ENCODE measurements around the gene MRGPRG.

Gene MRGPRG

DNA sequence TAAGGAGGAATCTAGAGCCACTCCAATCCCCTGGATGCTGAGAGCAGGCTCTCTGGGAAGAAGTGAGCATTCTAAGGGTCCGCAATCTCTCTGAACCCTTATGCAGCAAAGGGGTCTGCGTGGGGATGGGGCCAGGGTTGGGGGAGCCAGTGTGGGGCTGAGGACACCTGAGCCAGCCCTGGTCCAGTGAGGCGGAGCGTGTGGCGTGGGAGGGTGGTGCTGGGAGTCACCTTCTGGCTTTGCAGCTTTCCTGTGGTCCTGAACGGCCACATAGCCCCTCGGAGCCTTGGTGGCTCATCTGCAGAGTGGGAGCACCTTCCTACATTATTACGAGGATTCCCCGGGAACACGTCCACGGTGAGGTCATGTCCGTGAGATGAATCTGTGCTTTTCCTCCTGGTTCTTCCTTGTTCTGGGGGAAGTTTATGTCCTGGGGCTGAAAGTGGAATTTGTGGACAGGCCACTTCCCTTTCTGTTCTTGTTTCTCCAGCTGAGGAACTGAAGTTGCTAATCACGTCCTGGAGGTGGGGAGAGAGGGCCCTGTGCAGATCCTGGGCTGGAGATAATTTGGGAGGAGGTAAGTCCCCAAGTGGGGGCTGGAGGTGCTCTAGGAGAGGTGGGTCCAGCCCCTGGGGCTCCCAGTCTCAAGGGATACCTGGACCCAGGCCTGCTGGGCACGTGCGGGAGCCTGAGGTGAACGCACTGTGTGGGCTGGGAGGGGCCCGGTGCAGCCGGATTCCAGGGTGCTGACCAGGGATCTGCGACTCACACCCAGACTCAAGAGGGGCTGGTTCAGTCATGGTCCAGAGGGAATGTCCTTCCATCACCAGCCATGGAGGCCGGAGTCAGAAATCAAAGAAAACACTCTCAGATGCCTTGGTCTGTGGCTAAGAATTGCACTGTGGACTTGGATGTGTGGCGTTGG, 7.5 kb upstream of the MRGPRG start:
- DNase-seq (ENCODE audit: low spot score) = peak; percentile 56

DNA sequence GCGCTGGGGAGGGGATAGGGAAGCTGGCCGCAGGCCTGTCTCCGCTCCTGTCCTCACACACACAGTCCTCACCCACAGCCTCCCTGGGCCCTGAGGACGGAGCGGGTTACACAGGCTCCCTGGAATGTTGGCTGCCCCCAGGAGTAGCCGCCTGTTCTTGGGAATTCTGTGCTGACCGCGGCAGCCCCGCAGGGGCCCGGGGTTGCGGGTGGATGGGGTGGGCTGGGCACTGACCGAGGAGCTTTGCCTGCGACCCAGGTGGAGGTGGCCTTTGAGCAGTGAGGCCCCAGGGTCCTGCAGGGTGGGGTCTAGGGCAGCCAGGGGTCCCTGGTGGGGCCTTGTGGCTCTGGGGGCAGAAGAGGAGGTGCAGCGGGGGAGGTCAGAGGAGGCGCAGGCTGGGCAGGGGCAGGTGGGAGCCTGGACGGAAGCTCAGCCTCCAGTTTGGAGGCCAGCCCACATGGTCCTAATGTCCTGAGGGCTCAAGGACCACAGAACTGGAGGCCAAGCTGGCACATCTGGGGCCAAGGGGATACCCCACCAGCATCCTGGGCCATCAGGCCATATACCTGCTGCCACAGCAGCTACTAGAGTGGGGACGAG, 6.6 kb upstream of the MRGPRG start:
- DNase-seq (ENCODE audit: low spot score) = peak; percentile 43

DNA sequence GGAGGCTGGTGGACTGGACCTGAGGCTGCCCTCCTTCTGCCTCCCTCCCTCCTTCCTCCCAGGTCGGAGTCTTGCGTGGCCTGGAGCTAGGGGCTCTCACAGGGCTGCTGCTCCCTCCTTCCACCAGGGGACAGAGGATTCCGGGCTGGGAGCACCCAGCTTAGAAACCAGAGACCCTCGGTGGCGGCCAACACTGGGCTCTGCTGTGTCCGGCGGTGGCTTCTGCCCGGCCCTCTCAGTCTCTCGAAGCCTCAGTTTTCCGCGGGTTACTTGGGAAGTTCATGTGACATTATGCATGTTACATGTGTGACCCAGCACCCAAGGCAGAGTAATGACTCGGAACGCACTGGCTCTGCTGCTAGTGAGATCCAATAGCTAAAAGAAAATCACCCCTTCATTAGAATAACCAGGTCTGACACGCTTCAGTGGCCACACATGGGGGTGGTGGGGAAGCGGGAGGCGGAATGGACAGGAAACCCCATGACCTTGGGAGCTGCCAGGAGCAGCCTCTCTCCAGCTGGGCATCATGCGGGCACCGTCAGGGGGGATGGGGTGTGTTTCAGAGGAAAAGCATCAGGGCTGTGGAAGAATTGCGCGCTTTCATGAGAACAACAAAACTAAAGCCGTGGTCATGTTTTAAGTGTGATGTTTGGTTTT, 5.9 kb upstream of the MRGPRG start:
- DNase-seq (ENCODE audit: low spot score) = peak; percentile 47

DNA sequence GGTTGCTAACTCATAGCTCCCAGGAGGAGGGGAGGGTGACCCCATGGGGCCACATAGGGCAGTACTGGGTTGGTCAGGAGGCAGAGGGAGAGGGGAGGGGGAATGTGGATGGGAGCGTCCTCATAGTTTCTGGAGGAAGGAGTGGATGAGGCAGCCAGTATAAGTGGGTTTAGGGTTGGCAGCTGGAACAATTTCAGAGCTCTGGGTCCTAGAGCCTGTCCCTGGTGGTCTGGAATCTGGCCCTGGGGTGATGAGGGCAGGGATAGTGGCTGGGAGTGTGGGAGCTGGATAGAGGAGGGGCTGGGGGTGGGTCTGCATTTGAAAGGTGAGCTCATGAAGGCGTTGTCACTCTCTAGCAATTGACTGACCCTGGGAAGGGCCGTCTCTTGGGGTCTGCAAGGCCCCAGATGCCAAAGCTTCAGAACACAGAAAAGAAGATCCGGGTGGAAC, 5.3 kb upstream of the MRGPRG start:
- DNase-seq (ENCODE audit: low spot score) = no peak

DNA sequence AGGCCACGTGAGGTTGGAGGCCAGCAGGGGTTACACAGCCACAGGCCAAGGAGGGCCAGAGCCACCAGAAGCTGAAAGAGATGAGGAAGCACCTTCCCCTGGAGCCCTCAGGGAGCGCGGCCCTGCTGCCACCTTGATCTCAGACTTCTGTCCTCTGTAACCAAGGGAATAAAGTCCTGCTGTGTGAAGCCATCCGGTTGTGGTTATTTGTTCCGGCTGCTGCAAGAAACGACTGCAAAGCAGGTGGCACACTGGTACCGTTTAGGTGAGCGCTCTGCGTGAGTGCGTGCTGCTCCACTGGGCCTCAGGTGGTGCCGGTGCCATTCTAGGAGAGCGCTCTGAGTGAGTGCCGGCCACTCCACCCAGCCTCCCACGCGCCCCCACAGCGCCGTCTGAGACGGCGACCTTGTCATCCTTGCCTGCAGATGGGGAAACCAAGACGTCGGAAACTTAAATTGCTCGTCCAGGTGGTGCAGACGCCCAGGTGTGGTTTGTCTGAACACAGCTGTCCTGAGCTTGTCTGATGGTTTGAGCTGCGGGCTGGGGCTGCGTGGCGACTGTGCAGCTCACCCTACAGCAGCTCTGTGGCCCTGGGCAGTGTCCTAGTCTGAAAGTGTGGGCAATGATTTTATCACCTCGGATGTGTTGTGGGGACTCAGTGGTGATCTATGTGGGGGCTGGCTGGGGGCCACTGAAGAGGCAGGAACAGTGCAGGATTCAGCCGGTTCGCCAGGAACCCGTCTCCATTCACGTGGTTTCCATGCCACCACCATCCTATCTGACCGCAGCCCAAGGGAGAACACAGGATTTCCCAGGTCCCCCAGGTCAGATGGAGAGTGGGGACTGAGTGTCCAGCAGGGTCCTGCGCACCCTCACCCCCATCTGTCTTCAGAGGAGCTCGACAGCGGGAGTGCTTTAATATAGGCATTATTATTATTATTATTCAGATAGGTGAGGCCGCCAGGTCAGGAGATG, 4.6 kb upstream of the MRGPRG start:
- DNase-seq (ENCODE audit: low spot score) = no peak

DNA sequence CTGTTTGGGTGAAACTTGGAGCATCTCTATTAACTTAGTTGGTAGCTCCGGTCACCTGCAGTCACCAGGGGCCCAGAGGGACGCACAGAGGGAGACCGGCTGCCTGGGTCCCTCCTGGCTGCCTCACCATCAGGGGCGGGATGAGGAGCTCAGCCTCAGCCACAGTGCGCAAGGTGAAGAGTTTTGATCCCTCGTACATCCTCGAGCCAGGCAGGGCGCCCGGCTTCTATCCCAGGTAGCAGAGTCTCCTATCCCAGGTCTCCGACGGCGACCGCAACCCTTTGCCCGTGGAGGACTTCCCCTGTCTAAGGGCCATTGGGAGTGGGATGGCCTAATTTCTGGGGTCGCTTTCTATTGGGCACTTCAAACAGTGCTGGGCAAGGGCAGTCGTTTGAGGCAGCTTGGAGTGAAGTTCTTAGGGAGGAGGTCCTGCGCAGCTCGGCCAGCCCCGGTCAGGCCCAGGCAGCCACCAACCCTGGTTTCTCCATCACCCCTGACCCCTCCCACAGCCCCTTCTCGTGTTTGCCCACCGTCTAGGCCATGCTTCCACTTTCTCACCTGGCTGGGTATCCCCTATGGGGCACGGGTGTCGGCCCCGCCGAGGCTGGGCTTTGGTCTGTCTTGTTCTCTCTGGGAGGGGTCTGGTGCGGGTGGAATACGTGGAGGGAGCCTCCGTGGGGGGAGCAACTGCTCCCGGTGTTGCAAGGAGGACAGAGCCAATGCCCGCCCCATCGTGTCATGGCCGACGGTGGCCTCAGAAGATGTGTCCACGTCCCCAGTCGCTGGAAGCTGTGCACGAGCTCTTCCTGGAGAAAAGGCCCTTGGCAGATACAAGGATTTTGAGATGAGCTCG, 3.6 kb upstream of the MRGPRG start:
- no peak for DNase-seq (ENCODE audit: low spot score)

DNA sequence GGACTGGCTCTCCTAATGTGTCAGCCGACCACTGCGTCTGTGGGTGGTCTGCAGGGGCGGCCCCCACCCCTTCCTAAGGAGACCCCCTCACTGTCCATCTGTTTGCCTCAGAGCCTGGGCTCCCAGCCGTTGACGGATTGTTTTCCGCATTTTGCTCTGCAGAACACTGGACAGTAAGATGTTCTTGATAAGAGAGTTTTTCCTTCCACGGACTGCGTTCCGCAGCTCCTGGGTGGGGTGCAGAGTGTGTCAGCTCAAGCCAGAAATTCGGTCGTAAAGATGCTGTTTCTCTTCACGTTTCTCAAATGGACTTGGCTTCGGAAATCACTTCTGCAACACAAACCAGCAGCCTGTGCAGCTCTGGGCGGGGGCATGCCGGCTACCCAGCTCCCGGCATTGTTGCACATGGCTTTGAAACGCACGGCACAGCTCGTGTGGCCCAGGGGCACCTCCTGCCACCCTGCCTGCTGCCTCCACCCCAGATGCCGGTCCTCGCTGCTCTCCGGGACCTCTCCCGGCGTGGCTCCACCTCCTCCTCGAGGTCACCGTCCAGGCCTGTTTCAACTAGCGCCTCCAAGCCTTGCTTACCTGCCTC, 2.9 kb upstream of the MRGPRG start:
- no peak for DNase-seq (ENCODE audit: low spot score)

DNA sequence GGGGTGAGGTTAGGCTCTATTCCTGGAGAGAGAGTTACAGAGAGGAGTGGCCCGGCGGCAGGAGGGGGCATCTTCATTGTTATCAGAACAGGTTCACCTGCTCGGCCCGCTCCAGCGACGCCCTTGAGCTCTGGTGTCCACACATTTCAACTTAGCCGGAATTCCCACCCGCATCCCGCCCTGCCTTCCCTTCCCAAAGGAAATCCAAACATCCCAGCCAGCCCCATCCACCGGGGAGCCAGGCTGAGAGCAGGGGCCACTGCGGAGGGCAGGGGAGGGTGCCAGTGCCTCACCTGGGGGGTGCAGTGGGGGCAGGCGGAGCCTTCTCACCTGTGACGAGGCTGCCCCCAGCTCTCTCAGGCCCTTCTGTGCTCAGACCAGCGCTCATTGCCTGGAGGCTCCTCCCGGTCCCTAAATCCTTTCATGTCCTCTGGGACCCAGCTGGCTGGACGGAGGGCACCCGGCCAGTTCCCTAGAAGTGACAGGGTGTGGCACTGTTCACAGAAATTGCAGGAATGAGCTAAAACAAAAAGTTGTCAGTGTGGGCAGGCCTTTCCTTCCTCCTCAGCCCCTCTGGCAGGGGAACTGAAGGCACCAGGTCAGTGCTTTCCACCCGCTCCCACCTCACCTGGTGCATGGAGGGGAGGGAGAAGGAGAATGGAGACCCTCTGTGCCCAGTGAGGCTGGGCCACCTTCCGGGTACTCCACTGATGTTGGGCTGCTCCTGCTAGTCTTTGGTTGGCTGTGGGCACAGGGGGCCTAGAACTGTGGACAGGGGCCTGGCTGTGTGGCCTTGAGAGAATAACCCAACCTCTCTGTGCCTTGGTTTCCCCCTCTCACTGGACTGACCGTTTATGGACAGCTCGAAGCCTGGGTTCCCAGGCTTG, 2.2 kb upstream of the MRGPRG start:
- DNase-seq (ENCODE audit: low spot score) = no peak

DNA sequence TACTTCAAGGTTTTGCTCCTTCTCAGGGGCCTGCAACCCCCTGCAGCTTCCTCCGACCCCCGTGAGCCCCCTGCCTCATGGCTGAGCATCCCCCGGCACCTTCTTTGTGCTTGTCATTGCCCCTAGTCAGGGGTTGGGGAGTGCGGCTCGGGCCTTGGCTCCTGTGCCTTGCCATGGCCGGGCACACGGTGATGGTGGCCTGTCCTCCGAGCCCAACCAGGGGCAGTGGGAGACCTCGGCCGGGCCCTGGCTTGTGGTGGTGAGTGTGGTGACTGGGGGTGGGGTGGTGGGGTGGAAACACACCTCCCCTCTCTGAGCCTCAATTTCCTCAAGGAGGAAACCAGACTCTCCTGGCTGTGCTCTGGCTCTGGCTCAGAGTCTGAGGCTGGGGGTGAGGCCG, 1.5 kb upstream of the MRGPRG start:
- no peak for DNase-seq (ENCODE audit: low spot score)

DNA sequence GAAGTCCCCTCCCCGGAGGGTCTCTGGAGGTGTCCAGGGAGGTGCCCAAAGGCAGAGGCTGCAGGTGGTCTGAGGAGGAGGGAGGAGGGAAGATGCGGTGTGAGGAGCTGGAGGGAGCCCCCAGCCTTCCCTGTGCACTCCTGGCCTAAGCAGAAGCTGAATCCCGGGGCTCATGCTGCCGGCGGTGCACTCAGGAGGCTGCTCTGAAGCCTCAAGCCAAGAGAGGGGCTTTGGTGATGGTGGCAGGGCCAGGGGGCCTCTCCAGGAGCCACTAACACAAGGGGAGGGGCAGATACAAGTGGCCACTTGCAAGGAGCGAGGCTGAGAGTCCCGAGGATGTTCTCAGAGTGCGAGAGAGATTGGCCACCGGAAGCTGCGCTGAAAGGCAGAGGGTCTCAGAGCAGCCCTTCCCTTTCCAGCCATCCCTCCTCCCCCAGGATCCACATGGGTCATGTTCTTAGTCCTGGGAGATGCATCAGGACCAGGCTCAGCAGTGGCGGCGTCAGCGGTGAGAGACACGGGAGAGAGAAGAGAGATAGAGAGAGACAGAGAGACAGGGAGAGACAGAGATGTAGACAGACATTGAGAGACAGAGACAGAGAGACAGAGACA, 774 bp upstream of the MRGPRG start:
- DNase-seq (ENCODE audit: low spot score) = no peak

DNA sequence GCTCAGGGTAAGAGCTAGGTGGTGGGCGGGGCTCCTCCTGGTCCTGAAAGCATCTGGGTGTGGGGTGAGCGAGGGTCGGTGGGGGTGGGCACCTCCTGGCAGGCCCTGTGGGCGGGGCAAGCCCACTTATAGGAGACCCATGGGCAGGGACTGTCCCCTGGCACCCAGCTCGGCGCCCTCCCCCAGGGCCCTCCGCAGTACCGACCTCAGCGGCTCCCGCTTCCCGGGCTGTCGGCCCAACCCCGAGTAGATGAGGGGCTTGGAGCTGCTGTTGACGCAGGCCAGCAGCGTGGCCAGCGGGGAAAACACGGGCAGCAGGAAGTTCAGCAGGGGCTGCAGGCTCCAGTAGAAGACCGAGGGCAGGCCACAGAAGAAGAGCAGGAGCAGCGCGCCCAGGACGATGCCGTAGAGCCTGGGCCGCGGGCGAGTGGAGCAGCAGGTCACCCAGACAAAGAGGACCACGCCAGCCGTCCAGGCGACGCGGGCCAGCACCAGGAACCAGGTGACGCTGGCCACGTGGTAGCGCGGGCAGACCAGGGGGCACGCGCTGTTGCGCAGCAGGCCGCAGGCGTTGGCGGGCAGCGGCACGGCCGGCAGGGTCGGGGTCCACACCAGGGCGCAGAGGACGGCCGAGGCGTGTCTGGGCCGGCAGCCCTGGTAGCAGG, 663 bp downstream of the MRGPRG start:
- no peak for DNase-seq (ENCODE audit: low spot score)

DNA sequence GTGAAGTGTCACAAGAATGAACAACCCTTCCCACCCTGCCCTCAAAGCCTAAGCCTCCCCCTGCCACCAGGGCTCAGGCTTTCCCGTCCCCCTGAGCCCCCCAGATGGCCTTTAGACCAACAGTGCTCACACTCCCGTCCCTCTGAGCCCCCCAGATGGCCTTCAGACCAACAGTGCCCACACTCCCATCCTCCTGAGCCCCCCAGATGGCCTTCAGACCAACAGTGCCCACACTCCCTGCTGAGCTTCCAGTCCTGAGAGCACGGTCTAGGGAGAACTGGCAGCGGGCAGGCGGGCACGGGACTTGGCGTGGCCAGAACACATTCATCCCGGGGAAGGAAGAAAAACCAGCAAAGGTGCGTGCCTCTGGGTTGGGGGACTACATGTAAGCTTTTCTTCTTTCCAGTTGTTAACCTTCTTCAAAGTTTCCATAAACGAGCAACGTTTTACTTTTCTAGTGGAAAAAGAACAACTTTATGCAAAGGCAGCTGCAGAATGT, 2.5 kb downstream of the MRGPRG start:
- DNase-seq (ENCODE audit: low spot score) = no peak

DNA sequence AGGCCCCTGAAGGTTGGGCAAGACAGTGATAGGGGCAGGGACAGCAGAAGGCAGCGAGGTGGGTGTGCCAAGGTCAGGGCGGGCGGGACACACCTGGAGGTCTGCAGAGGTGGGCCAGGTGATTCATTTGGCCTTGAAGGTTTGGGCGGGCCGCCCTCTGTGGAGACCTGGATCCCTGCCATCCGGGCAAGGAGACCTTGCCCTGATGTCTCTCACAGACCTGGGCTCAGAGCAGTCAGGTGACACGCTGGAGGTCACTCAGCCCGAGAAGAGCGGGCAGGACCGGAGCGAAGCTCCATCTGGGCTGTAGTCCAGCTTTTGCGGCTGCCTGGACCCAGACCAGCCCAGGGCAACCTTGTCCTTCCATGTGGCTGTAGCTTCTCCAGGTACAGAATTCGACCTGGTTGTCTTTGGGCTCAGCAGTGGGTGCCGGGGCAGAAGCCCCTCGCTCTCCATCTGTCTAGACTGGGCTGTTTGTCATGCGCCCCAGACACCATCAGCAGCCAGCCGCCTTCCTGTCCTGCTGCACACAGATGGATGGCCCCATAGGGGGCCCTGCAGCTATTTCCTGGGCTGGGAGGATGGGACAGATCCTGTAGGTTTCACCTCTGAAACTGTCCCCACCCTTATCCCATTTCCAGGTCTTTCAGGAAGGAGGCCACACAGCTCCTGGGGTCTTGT, 3.1 kb downstream of the MRGPRG start:
- DNase-seq (ENCODE audit: low spot score) = no peak

DNA sequence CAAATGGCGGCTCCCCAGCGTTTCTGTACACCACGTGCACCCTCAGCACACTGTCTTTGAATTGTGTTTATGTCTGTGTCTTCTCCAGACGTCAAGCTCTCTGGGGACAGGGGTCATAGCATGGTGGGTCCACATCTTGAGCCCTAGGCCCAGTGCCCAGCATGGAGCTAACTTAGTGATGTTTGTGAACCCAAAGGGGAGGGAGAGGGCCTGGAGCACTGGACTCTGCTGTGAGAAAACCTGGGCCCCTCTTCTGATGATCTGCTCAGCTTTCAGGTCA, 4.3 kb downstream of the MRGPRG start:
- DNase-seq (ENCODE audit: low spot score) = no peak

DNA sequence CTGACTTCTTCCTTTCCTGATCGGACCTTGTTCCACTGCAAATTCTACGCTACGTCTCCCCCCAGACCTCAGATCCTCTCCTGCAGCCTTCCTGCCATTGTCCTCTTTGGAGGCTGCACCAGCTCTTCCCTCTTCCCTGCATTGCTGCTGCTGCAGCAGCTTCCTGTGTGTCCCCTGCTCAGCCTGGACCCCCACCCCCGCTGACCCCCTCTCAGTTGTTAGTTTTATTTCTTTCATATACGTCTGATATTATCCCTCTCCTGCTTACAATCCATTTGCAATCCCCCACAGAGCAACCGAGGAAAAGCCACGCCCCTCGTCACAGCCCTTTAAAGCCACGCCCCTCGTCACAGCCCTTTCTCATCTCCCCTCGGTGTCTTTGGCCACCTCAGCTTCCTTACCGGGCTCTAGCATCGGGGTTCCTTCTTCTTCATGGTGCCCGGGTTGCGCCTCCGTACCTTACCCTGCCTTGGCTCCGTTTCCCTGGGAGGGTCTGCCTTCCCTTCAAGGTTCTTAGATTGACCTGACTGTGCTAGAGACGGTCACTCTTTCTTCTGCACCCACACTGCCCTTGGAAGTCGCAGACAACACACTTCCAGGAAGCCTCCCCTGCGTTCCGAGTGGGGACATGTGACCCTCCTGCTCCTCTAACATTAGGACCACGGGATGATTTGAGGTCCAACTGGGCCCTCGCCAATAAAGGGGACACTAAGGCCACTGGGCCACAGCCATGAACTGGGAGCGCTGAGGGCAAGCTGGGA, 4.8 kb downstream of the MRGPRG start:
- DNase-seq (ENCODE audit: low spot score) = no peak

DNA sequence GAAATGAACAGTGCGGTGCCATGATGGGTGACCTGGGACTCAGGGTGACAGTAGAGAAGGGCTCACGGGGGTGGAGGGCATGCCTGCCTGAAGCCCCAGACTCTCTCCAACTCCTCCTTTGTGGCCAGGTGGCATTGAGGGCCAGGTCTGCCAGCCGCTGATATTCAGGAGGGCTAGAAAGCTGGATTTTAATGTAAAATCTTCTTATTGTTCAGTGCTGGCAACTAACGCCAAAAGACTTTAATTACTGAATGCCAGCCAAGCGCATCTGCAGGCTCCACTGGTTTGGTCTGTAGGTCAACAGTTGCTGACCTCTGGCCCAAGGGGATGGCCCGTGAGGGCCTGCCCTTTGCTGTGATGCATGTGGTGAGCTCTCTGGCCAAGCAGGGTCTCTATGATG, 10.3 kb downstream of the MRGPRG start:
- no peak for DNase-seq (ENCODE audit: low spot score)

DNA sequence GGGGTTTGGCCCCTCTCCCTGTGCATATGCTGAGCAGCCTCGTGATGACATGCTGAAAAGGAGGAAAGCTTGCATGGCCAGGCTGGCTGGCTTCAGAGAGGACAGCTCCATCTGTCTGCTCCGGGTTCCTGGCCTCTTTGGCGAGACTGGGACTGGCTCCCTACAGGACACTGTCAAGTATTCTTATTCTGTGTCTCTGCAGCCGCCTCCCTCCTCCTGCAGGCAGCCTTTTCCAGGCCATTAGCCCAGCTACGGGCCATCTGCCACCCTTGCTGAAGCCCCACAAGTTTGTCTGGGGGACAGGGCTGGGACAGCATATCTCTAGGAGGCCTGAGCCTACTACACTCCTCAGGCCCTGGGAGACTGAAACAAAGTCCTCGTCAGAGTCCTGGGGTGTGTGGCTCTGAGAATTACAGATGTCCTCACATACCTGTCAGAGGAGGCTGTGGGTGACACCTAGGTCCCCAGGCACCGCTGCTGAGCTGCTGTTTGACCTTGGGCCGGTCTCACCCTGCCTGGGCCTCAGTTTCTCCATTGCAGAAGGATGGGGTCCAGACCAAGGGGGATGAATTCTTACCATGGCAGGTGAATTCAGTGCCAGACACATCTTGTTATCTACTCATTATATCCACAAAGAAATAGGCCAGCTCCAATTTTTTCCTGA, 11.0 kb downstream of the MRGPRG start:
- DNase-seq (ENCODE audit: low spot score) = no peak

All from kidney tubule cell (primary cell).